ENCODE results near the gene TEX19. TPM values are rescaled to one million over a fixed set of nuclear protein-coding genes. Genes with fewer than 3 reads are reported as not detected.

Gene TEX19
- total RNA-seq, 2 experiments from 2014 or later: not detected

GRCh38 chr17:82392209-82392920 is 33.3 kb downstream of the TEX19 start:
- peaks cover 1% of the 10 kb centered on the region for H3K36me3 Mint-ChIP-seq (ENCODE audit: low read depth)
- H3K27ac Mint-ChIP-seq: no peak overlapping the region
- ChIA-PET CTCF (interaction anchor here (1.2 kb wide), 1 partner anchor 41 kb away, joined by 3 read pairs; no protein-coding TSS in a partner anchor), POLR2A (no interaction called here)
- H3K9me3 Mint-ChIP-seq: no peaks in the 10 kb centered on the region
- DNase-seq (no peak), ATAC-seq (no peak)
- no peaks in the 10 kb centered on the region for H3K4me1 Mint-ChIP-seq (ENCODE audit: low read depth)
- H3K27me3 Mint-ChIP-seq: no peaks in the 10 kb centered on the region
- TF ChIP-seq CTCF (IDR thresholded peaks at IDR 0.05): no peak
- intact Hi-C loops (cut with micrococcal nuclease): no loop called here
- no peak overlapping the region for H3K4me3 Mint-ChIP-seq

GRCh38 chr17:82392941-82393340 is 33.9 kb downstream of the TEX19 start:
- no peaks in the 10 kb centered on the region for H3K4me1 Mint-ChIP-seq (ENCODE audit: low read depth)
- CTCF ChIA-PET: interaction anchor here (1.2 kb wide), 1 partner anchor 42 kb away, joined by 3 read pairs; no protein-coding TSS in a partner anchor
- H3K9me3 Mint-ChIP-seq: no peaks in the 10 kb centered on the region
- POLR2A ChIA-PET: no interaction called here
- H3K36me3 Mint-ChIP-seq (ENCODE audit: low read depth): peaks cover 1% of the 10 kb centered on the region
- no peaks in the 10 kb centered on the region for H3K27me3 Mint-ChIP-seq
- ATAC-seq (no peak), DNase-seq (no peak)
- no peak for TF ChIP-seq CTCF (IDR thresholded peaks at IDR 0.05)
- no peak overlapping the region for H3K4me3 Mint-ChIP-seq
- intact Hi-C loops (cut with micrococcal nuclease): no loop called here
- no peak overlapping the region for H3K27ac Mint-ChIP-seq

DNA sequence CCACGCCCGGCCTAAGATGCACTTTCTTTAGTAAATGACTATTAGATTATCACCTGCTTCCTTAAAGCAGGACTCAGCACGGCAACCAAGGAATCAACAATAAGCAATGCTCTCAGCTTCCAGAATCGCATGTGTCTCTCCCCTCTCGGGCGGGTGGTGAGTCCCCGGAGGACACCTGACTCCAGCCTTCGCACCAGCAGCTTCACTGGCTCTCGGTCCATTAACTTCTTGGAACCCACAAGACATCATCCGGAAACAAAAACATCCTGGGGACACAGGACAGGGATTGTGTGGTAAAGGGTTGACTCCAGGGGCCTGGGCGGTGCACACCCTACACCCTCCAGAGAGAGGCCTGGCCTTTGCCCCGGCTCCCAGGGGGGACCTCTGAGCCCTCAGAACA is 35.2 kb downstream of the TEX19 start:
- no peaks in the 10 kb centered on the region for H3K27me3 Mint-ChIP-seq
- DNase-seq (no peak), ATAC-seq (no peak)
- no peaks in the 10 kb centered on the region for H3K9me3 Mint-ChIP-seq
- intact Hi-C loops (cut with micrococcal nuclease): no loop called here
- CTCF ChIA-PET: interaction anchor here (1.3 kb wide), 1 partner anchor 43 kb away, joined by 4 read pairs; no protein-coding TSS in a partner anchor
- no peak for TF ChIP-seq CTCF (IDR thresholded peaks at IDR 0.05)
- H3K4me1 Mint-ChIP-seq (ENCODE audit: low read depth): no peaks in the 10 kb centered on the region
- H3K36me3 Mint-ChIP-seq (ENCODE audit: low read depth): peaks cover 1% of the 10 kb centered on the region
- POLR2A ChIA-PET: interaction anchor here (1.1 kb wide), 1 partner anchor 21 kb away, joined by 3 read pairs; no protein-coding TSS in a partner anchor
- no peak overlapping the region for H3K27ac Mint-ChIP-seq
- H3K4me3 Mint-ChIP-seq: no peak overlapping the region

DNA sequence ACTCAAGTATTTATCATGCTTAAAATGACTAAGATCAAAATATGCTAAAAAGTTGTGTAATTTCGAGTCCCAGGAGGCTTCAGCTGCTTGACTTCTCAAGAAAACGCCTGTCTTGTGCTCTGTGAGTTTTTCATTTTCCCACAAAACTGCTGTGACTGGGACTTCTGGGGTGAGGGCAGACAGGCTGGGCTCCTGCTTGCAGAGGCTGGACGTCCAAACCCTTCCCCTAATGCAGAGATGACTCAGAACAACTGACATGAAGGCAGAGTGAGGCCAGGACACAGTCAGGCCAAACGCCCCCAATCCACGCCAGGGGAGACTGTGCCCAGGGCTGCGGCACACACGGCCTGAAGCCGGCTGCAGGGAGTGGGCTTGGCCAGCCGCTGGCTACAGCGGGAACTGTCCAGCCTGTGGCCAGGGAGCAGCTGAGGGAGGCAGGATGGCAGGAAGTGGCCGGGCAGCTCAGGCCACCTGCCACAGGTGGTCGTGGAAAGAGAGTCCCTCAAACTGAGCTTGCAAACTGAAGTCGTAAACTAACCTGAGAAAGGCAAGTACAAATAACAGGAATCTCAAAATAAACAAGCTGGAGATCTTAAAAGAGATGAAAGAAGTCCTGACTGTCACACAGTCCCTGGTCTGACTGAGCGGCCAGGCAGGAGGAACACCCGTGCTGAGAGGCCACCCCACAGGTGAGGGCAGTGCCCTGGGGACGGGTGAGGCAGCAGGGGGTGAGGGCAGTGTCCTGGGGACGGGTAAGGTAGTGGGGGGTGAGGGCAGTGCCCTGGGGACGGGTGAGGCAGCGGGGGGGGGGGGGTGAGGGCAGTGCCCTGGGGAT is 37.8 kb downstream of the TEX19 start:
- peaks cover 10% of the 10 kb centered on the region for H3K4me1 Mint-ChIP-seq (ENCODE audit: low read depth)
- H3K4me3 Mint-ChIP-seq: no peak overlapping the region
- POLR2A ChIA-PET: no interaction called here
- H3K27ac Mint-ChIP-seq: no peak overlapping the region
- ATAC-seq (no peak), DNase-seq (no peak)
- H3K9me3 Mint-ChIP-seq: no peaks in the 10 kb centered on the region
- intact Hi-C loops (cut with micrococcal nuclease): no loop called here
- peaks cover 6% of the 10 kb centered on the region for H3K36me3 Mint-ChIP-seq (ENCODE audit: low read depth)
- TF ChIP-seq CTCF (IDR thresholded peaks at IDR 0.05): no peak
- CTCF ChIA-PET: no interaction called here
- H3K27me3 Mint-ChIP-seq: no peaks in the 10 kb centered on the region

All from activated CD8-positive, alpha-beta T cell treated with anti-CD3 and anti-CD28 coated beads for 36 hours (primary cell).